Stimulated activated CD8-positive, alpha-beta memory T cell treated with anti-CD3 and anti-CD28 coated beads, Interleukin-7, amount 100 ng/mL, for 1 hour (primary cell): ENCODE results near the gene LCAT.
"Not testable (repeated sequence)": the region's sequence is repeated elsewhere in the genome, so short reads cannot be mapped to it uniquely, and the experiment has no call there.

Source experiments
- DNase-seq, 2 donors: peaks; one replicate each; pipeline ENCODE4 v3.0.0-alpha.2; 2020; ENCODE audit warnings: low read depth in 2 of 2

Gene LCAT

GRCh38 chr16:67931712-67932461 lies 12.0 kb downstream of the LCAT start, which contains the start of gene CTRL:
Gene CTRL, minus strand, starts transcription at chr16:67931862. Its CDS starts 10 bp downstream, at chr16:67931852.
- DNase-seq, result no peak

- no peak for DNase-seq
Observed at GRCh38 chr16:67930678-67931211, 13.2 kb downstream of the LCAT start.

- no peak for DNase-seq
Observed at GRCh38 chr16:67930191-67930590, 13.7 kb downstream of the LCAT start.

GRCh38 chr16:67928561-67929364 lies 15.2 kb downstream of the LCAT start:
- DNase-seq, result peak; percentile 44 to 55

- DNase-seq, result no peak
Observed at GRCh38 chr16:67928147-67928546, 15.8 kb downstream of the LCAT start.

- DNase-seq, result no peak
Observed at GRCh38 chr16:67927131-67927941, 16.6 kb downstream of the LCAT start.

GRCh38 chr16:67926181-67926750 lies 17.7 kb downstream of the LCAT start:
- DNase-seq, result no peak

GRCh38 chr16:67924140-67924906 lies 19.6 kb downstream of the LCAT start:
- no peak for DNase-seq

GRCh38 chr16:67923414-67924116 lies 20.4 kb downstream of the LCAT start:
- no peak for DNase-seq

GRCh38 chr16:67922740-67923139 lies 21.2 kb downstream of the LCAT start:
- no peak for DNase-seq

GRCh38 chr16:67922221-67922620 lies 21.7 kb downstream of the LCAT start:
- no peak for DNase-seq

GRCh38 chr16:67919622-67920221 lies 24.2 kb downstream of the LCAT start:
- no peak for DNase-seq

- no peak for DNase-seq
Observed at GRCh38 chr16:67917852-67918236, 26.1 kb downstream of the LCAT start.

- DNase-seq, result no peak
Observed at GRCh38 chr16:67917140-67917851, 26.6 kb downstream of the LCAT start.

GRCh38 chr16:67915831-67916723 lies 27.8 kb downstream of the LCAT start:
- no peak for DNase-seq

- DNase-seq, result not testable (repeated sequence)
Observed at GRCh38 chr16:67915496-67915769, 28.5 kb downstream of the LCAT start.

GRCh38 chr16:67914758-67915495 lies 29.0 kb downstream of the LCAT start:
- no peak for DNase-seq

- no peak for DNase-seq
Observed at GRCh38 chr16:67910158-67910557, 33.8 kb downstream of the LCAT start.
